Measurements from ENCODE around the gene DNAH1. TPM values are rescaled to one million over a fixed set of nuclear protein-coding genes. Genes with fewer than 3 reads are reported as not detected.

Gene DNAH1
- total RNA-seq, 1 experiment from 2014 or later = 8.3 TPM

- no peaks in the 10 kb centered on the region for H3K4me1 ChIP-seq (ENCODE audit: low read length)
- DNase-seq = no peak
- no peaks in the 10 kb centered on the region for H3K27me3 ChIP-seq (ENCODE audit: low read length)
- no peak overlapping the region for H3K27ac ChIP-seq (ENCODE audit: low read length)
- no peak overlapping the region for H3K4me2 ChIP-seq (ENCODE audit: low read depth, low read length, poor library complexity, severe bottlenecking)
- H3K9ac ChIP-seq (ENCODE audit: low read length) = no peak overlapping the region
- H3K9me2 ChIP-seq (replicated peaks; ENCODE audit: insufficient read depth, low read length) = no peaks in the 10 kb centered on the region
- no peaks in the 10 kb centered on the region for H3K36me3 ChIP-seq (ENCODE audit: insufficient read depth, low read length)
- no peaks in the 10 kb centered on the region for H4K20me1 ChIP-seq (ENCODE audit: insufficient read depth, low read depth, low read length)
- H3K79me2 ChIP-seq (ENCODE audit: low read length) = no peaks in the 10 kb centered on the region
- H3K4me3 ChIP-seq (ENCODE audit: low read length) = no peak overlapping the region
- H3K9me3 ChIP-seq (ENCODE audit: low read length) = no peaks in the 10 kb centered on the region
- H2AFZ ChIP-seq (ENCODE audit: low read length) = no peak overlapping the region
Measured at GRCh38 chr3:52323526-52324295, 7.6 kb downstream of the DNAH1 start.

- no peak overlapping the region for H3K4me2 ChIP-seq (ENCODE audit: low read depth, low read length, poor library complexity, severe bottlenecking)
- no peak overlapping the region for H3K4me3 ChIP-seq (ENCODE audit: low read length)
- DNase-seq = no peak
- no peaks in the 10 kb centered on the region for H3K4me1 ChIP-seq (ENCODE audit: low read length)
- no peak overlapping the region for H3K27ac ChIP-seq (ENCODE audit: low read length)
- no peaks in the 10 kb centered on the region for H3K79me2 ChIP-seq (ENCODE audit: low read length)
- no peaks in the 10 kb centered on the region for H3K36me3 ChIP-seq (ENCODE audit: insufficient read depth, low read length)
- no peaks in the 10 kb centered on the region for H4K20me1 ChIP-seq (ENCODE audit: insufficient read depth, low read depth, low read length)
- no peaks in the 10 kb centered on the region for H3K27me3 ChIP-seq (ENCODE audit: low read length)
- H3K9me3 ChIP-seq (ENCODE audit: low read length) = no peaks in the 10 kb centered on the region
- H3K9ac ChIP-seq (ENCODE audit: low read length) = no peak overlapping the region
- H2AFZ ChIP-seq (ENCODE audit: low read length) = no peak overlapping the region
- no peaks in the 10 kb centered on the region for H3K9me2 ChIP-seq (replicated peaks; ENCODE audit: insufficient read depth, low read length)
Measured at GRCh38 chr3:52324676-52325075, 8.6 kb downstream of the DNAH1 start.

GRCh38 chr3:52325686-52326085 is 9.6 kb downstream of the DNAH1 start:
- Histone ChIP-seq H4K20me1 (ENCODE audit: insufficient read depth, low read depth, low read length) (no peaks in the 10 kb centered on the region), H3K4me3 (ENCODE audit: low read length) (no peak overlapping the region), H3K9me3 (ENCODE audit: low read length) (no peaks in the 10 kb centered on the region), H3K4me1 (ENCODE audit: low read length) (no peaks in the 10 kb centered on the region), H3K79me2 (ENCODE audit: low read length) (no peaks in the 10 kb centered on the region), H3K36me3 (ENCODE audit: insufficient read depth, low read length) (no peaks in the 10 kb centered on the region), H3K27me3 (ENCODE audit: low read length) (no peaks in the 10 kb centered on the region), H3K27ac (ENCODE audit: low read length) (no peak overlapping the region), H3K9me2 (replicated peaks; ENCODE audit: insufficient read depth, low read length) (no peaks in the 10 kb centered on the region), H3K9ac (ENCODE audit: low read length) (no peak overlapping the region), H3K4me2 (ENCODE audit: low read depth, low read length, poor library complexity, severe bottlenecking) (no peak overlapping the region), H2AFZ (ENCODE audit: low read length) (no peak overlapping the region)
- no peak for DNase-seq

GRCh38 chr3:52326976-52327375 is 10.9 kb downstream of the DNAH1 start:
- H3K4me2 ChIP-seq (ENCODE audit: low read depth, low read length, poor library complexity, severe bottlenecking) = no peak overlapping the region
- no peaks in the 10 kb centered on the region for H3K9me2 ChIP-seq (replicated peaks; ENCODE audit: insufficient read depth, low read length)
- H3K27me3 ChIP-seq (ENCODE audit: low read length) = no peaks in the 10 kb centered on the region
- no peak for DNase-seq
- no peak overlapping the region for H3K9ac ChIP-seq (ENCODE audit: low read length)
- H3K9me3 ChIP-seq (ENCODE audit: low read length) = no peaks in the 10 kb centered on the region
- no peak overlapping the region for H3K4me3 ChIP-seq (ENCODE audit: low read length)
- no peaks in the 10 kb centered on the region for H3K79me2 ChIP-seq (ENCODE audit: low read length)
- no peaks in the 10 kb centered on the region for H3K36me3 ChIP-seq (ENCODE audit: insufficient read depth, low read length)
- H2AFZ ChIP-seq (ENCODE audit: low read length) = no peak overlapping the region
- H4K20me1 ChIP-seq (ENCODE audit: insufficient read depth, low read depth, low read length) = no peaks in the 10 kb centered on the region
- H3K27ac ChIP-seq (ENCODE audit: low read length) = no peak overlapping the region
- no peaks in the 10 kb centered on the region for H3K4me1 ChIP-seq (ENCODE audit: low read length)

- no peak overlapping the region for H3K27ac ChIP-seq (ENCODE audit: low read length)
- no peak for DNase-seq
- no peaks in the 10 kb centered on the region for H4K20me1 ChIP-seq (ENCODE audit: insufficient read depth, low read depth, low read length)
- H3K27me3 ChIP-seq (ENCODE audit: low read length) = no peaks in the 10 kb centered on the region
- H3K4me1 ChIP-seq (ENCODE audit: low read length) = no peaks in the 10 kb centered on the region
- H3K9ac ChIP-seq (ENCODE audit: low read length) = no peak overlapping the region
- no peak overlapping the region for H3K4me2 ChIP-seq (ENCODE audit: low read depth, low read length, poor library complexity, severe bottlenecking)
- H2AFZ ChIP-seq (ENCODE audit: low read length) = no peak overlapping the region
- no peaks in the 10 kb centered on the region for H3K36me3 ChIP-seq (ENCODE audit: insufficient read depth, low read length)
- no peak overlapping the region for H3K4me3 ChIP-seq (ENCODE audit: low read length)
- H3K9me2 ChIP-seq (replicated peaks; ENCODE audit: insufficient read depth, low read length) = no peaks in the 10 kb centered on the region
- no peaks in the 10 kb centered on the region for H3K9me3 ChIP-seq (ENCODE audit: low read length)
- H3K79me2 ChIP-seq (ENCODE audit: low read length) = no peaks in the 10 kb centered on the region
Measured at GRCh38 chr3:52327486-52328290, 11.6 kb downstream of the DNAH1 start.

- Histone ChIP-seq H4K20me1 (ENCODE audit: insufficient read depth, low read depth, low read length) (no peaks in the 10 kb centered on the region), H3K79me2 (ENCODE audit: low read length) (no peaks in the 10 kb centered on the region), H2AFZ (ENCODE audit: low read length) (no peak overlapping the region), H3K9ac (ENCODE audit: low read length) (no peak overlapping the region), H3K4me3 (ENCODE audit: low read length) (no peak overlapping the region), H3K27ac (ENCODE audit: low read length) (no peak overlapping the region), H3K4me1 (ENCODE audit: low read length) (no peaks in the 10 kb centered on the region), H3K4me2 (ENCODE audit: low read depth, low read length, poor library complexity, severe bottlenecking) (no peak overlapping the region), H3K9me3 (ENCODE audit: low read length) (no peaks in the 10 kb centered on the region), H3K36me3 (ENCODE audit: insufficient read depth, low read length) (no peaks in the 10 kb centered on the region), H3K9me2 (replicated peaks; ENCODE audit: insufficient read depth, low read length) (no peaks in the 10 kb centered on the region), H3K27me3 (ENCODE audit: low read length) (no peaks in the 10 kb centered on the region)
- no peak for DNase-seq
Measured at GRCh38 chr3:52328536-52329080, 12.5 kb downstream of the DNAH1 start.

GRCh38 chr3:52330194-52330805 is 14.2 kb downstream of the DNAH1 start:
- H3K4me3 ChIP-seq (ENCODE audit: low read length) = no peak overlapping the region
- DNase-seq = no peak
- no peak overlapping the region for H2AFZ ChIP-seq (ENCODE audit: low read length)
- H3K79me2 ChIP-seq (ENCODE audit: low read length) = no peaks in the 10 kb centered on the region
- H3K4me1 ChIP-seq (ENCODE audit: low read length) = no peaks in the 10 kb centered on the region
- H3K36me3 ChIP-seq (ENCODE audit: insufficient read depth, low read length) = no peaks in the 10 kb centered on the region
- H3K9me3 ChIP-seq (ENCODE audit: low read length) = no peaks in the 10 kb centered on the region
- no peaks in the 10 kb centered on the region for H3K9me2 ChIP-seq (replicated peaks; ENCODE audit: insufficient read depth, low read length)
- H3K27me3 ChIP-seq (ENCODE audit: low read length) = no peaks in the 10 kb centered on the region
- no peaks in the 10 kb centered on the region for H4K20me1 ChIP-seq (ENCODE audit: insufficient read depth, low read depth, low read length)
- no peak overlapping the region for H3K27ac ChIP-seq (ENCODE audit: low read length)
- no peak overlapping the region for H3K9ac ChIP-seq (ENCODE audit: low read length)
- no peak overlapping the region for H3K4me2 ChIP-seq (ENCODE audit: low read depth, low read length, poor library complexity, severe bottlenecking)

GRCh38 chr3:52331091-52331490 is 15.0 kb downstream of the DNAH1 start:
- no peak overlapping the region for H3K9ac ChIP-seq (ENCODE audit: low read length)
- H3K27me3 ChIP-seq (ENCODE audit: low read length) = no peaks in the 10 kb centered on the region
- no peak overlapping the region for H3K27ac ChIP-seq (ENCODE audit: low read length)
- DNase-seq = no peak
- no peak overlapping the region for H2AFZ ChIP-seq (ENCODE audit: low read length)
- H3K4me3 ChIP-seq (ENCODE audit: low read length) = no peak overlapping the region
- no peaks in the 10 kb centered on the region for H3K79me2 ChIP-seq (ENCODE audit: low read length)
- no peaks in the 10 kb centered on the region for H4K20me1 ChIP-seq (ENCODE audit: insufficient read depth, low read depth, low read length)
- H3K4me1 ChIP-seq (ENCODE audit: low read length) = no peaks in the 10 kb centered on the region
- no peaks in the 10 kb centered on the region for H3K9me2 ChIP-seq (replicated peaks; ENCODE audit: insufficient read depth, low read length)
- H3K9me3 ChIP-seq (ENCODE audit: low read length) = no peaks in the 10 kb centered on the region
- no peaks in the 10 kb centered on the region for H3K36me3 ChIP-seq (ENCODE audit: insufficient read depth, low read length)
- no peak overlapping the region for H3K4me2 ChIP-seq (ENCODE audit: low read depth, low read length, poor library complexity, severe bottlenecking)

All from Karpas-422 (cell line).